ENCODE measurements around the gene MRPS10. TPM values are rescaled to one million over a fixed set of nuclear protein-coding genes. Genes with fewer than 3 reads are reported as not detected.
"Not testable (repeated sequence)": the region's sequence is repeated elsewhere in the genome, so short reads cannot be mapped to it uniquely, and the experiment has no call there.

The MRPS10 gene
- total RNA-seq, 3 donors from 2014 or later: 49.7 to 54.1 (median 52.1) TPM

DNA sequence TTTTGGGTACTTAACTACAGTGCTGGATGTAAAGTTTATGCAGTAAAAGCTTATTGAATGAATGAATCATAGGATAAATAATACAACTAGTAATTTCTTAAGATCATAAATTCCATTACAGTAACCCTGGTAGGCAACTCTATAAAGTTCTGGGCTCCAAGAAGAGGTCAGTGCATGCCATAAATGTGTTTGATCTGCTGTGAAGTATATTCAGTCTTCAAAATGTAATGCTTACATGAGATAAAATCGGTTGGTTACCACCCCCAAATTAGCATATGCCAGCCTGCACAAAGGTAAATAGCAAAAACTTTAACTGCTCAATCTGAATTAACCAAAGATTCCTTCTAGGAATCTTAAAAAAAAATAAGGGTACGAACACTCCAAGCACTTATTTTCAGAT lies 10.1 kb downstream of the MRPS10 start:
- peaks cover 30% of the 10 kb centered on the region for H3K36me3 Mint-ChIP-seq (ENCODE audit: insufficient read depth)
- H3K4me3 Mint-ChIP-seq; DNase-seq; H3K4me1 Mint-ChIP-seq (ENCODE audit: low read depth); H3K27me3 Mint-ChIP-seq (ENCODE audit: low read depth); H3K9me3 Mint-ChIP-seq; ATAC-seq: not testable (repeated sequence)

- H3K36me3 Mint-ChIP-seq (ENCODE audit: insufficient read depth): peaks cover 30% of the 10 kb centered on the region
- no peaks in the 10 kb centered on the region for H3K4me1 Mint-ChIP-seq (ENCODE audit: low read depth)
- H3K27me3 Mint-ChIP-seq (ENCODE audit: low read depth): no peaks in the 10 kb centered on the region
- H3K9me3 Mint-ChIP-seq: peaks cover 3% of the 10 kb centered on the region
- ATAC-seq: no peak
- H3K4me3 Mint-ChIP-seq: no peak overlapping the region
- DNase-seq: no peak
Observed at GRCh38 chr6:42204768-42205282, 12.8 kb downstream of the MRPS10 start.

GRCh38 chr6:42203183-42203582 lies 14.5 kb downstream of the MRPS10 start:
- no peak for DNase-seq
- ATAC-seq: no peak
- Mint-ChIP-seq H3K36me3 (ENCODE audit: insufficient read depth) (peaks cover 24% of the 10 kb centered on the region), H3K4me3 (no peak overlapping the region), H3K4me1 (ENCODE audit: low read depth) (no peaks in the 10 kb centered on the region), H3K9me3 (peaks cover 5% of the 10 kb centered on the region), H3K27me3 (ENCODE audit: low read depth) (no peaks in the 10 kb centered on the region)

GRCh38 chr6:42202131-42202915 lies 15.3 kb downstream of the MRPS10 start:
- peaks cover 17% of the 10 kb centered on the region for H3K36me3 Mint-ChIP-seq (ENCODE audit: insufficient read depth)
- H3K4me3 Mint-ChIP-seq; H3K27me3 Mint-ChIP-seq (ENCODE audit: low read depth); ATAC-seq; H3K9me3 Mint-ChIP-seq; DNase-seq; H3K4me1 Mint-ChIP-seq (ENCODE audit: low read depth): not testable (repeated sequence)

DNA sequence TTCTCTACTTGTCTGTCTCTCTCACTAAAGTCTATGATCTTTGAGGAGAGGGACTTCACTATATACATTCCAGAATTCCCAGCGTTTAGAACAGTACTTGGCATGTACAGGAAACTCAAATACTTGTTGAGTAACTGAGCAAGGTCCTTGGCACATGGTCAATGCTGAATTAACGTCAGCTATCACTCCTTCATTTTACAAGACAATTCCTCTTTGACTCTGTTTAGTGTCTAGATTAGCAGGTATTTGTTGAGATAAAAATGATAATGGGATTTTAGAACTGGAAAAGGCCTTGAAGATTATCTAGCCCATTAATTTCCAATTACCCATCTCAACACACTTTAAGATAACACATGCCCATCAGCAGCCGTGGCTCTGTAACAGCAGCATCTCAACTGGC lies 16.3 kb downstream of the MRPS10 start:
- H3K27me3 Mint-ChIP-seq (ENCODE audit: low read depth): no peaks in the 10 kb centered on the region
- peaks cover 5% of the 10 kb centered on the region for H3K9me3 Mint-ChIP-seq
- ATAC-seq: no peak
- H3K4me3 Mint-ChIP-seq: no peak overlapping the region
- peaks cover 17% of the 10 kb centered on the region for H3K36me3 Mint-ChIP-seq (ENCODE audit: insufficient read depth)
- no peak for DNase-seq
- H3K4me1 Mint-ChIP-seq (ENCODE audit: low read depth): no peaks in the 10 kb centered on the region

DNA sequence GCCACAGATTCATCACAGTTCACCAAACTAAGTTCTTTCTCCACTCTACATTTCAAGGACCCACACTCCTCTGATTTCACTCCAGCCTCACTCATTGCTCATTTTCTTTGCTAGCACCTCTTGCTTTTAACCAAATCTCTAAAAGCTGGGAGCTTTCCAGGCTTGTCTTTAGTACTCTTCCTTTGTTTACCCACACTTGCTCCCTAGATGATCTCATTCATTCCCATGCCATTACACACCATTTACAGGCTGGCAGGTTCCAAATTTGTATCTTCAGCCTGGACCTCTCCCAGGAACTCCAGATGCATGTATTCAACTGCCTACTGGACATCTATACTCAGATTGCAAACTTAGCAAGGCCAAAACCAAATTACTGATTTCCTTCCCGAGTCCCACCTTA lies 17.6 kb downstream of the MRPS10 start:
- peaks cover 5% of the 10 kb centered on the region for H3K9me3 Mint-ChIP-seq
- H3K27me3 Mint-ChIP-seq (ENCODE audit: low read depth): no peaks in the 10 kb centered on the region
- ATAC-seq: no peak

GRCh38 chr6:42199106-42199981 lies 18.3 kb downstream of the MRPS10 start:
- peaks cover 5% of the 10 kb centered on the region for H3K9me3 Mint-ChIP-seq
- ATAC-seq: no peak
- no peak for DNase-seq

More for the DNA sequence above, 17.6 kb downstream of the MRPS10 start:
- DNase-seq: no peak
- Mint-ChIP-seq H3K4me3 (no peak overlapping the region), H3K4me1 (ENCODE audit: low read depth) (no peaks in the 10 kb centered on the region), H3K36me3 (ENCODE audit: insufficient read depth) (peaks cover 13% of the 10 kb centered on the region)

DNA sequence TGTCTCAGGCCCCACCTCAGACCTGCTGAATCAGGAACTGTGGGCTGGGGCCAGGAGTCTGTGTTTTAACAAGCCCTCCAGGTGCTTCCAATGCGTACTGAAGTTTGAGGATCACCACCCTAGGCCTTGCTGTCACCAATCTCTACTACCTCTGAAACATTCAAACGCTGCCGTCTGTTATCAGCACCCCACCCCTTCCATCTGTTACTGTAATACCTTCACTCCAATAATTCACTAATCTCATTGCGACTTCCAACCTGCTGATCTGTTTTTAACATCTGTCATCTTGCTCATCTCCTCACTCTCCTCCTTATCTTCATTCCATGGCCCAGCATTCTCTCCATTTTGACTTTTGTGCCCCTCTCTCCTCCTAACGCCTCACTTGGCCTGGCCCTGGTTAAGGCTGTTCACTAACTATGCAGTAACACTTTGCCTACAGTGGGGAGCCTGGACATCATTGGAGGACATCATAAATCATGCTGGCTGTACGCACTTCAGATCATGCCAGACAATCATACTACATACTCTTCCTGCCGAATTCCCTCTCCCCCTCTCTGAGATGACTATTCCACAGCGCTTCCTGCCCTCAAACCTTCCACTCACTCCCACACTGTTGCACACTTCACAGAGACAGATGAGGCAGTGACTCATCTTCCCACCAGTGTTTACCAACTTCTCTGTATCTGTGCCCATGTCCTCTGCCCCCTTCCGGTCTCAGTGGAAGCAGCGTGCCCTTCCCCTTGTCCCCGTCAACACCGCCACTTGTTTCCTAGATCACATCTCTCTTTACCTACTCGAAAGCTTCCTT lies 19.9 kb downstream of the MRPS10 start:
- H3K4me3 Mint-ChIP-seq: no peak overlapping the region
- ATAC-seq: peak; percentile 73 to 88

More at GRCh38 chr6:42199106-42199981, 18.3 kb downstream of the MRPS10 start:
- H3K4me1 Mint-ChIP-seq (ENCODE audit: low read depth): no peaks in the 10 kb centered on the region
- no peak overlapping the region for H3K4me3 Mint-ChIP-seq
- H3K36me3 Mint-ChIP-seq (ENCODE audit: insufficient read depth): peaks cover 13% of the 10 kb centered on the region
- H3K27me3 Mint-ChIP-seq (ENCODE audit: low read depth): no peaks in the 10 kb centered on the region

DNA sequence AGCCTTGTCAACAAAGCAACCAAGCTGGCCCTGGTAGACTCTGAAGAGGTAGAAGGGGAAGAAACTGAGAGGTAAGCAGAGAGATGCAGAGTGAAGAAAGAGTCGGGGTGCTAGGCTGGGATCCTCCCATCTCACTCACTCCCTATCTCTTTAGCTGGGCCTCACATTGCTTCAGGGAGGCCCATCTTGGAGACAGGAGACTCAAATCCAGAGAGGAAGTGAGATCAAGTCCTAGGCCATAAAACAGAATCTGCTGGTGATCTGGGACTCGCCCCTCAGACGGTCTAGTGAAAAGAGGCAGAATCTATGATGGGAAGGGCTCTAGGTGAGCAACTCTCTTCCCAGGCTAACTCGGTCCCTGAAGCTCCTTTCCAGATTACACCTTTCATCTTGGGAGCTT lies 22.2 kb downstream of the MRPS10 start:
- H3K4me1 Mint-ChIP-seq (ENCODE audit: low read depth): no peaks in the 10 kb centered on the region
- H3K9me3 Mint-ChIP-seq: peaks cover 5% of the 10 kb centered on the region
- DNase-seq (no peak), ATAC-seq (no peak)
- H3K27me3 Mint-ChIP-seq (ENCODE audit: low read depth): no peaks in the 10 kb centered on the region
- H3K4me3 Mint-ChIP-seq: no peak overlapping the region
- H3K36me3 Mint-ChIP-seq (ENCODE audit: insufficient read depth): peaks cover 8% of the 10 kb centered on the region

More for the DNA sequence above, 19.9 kb downstream of the MRPS10 start:
- H3K27me3 Mint-ChIP-seq (ENCODE audit: low read depth): no peaks in the 10 kb centered on the region
- no peaks in the 10 kb centered on the region for H3K4me1 Mint-ChIP-seq (ENCODE audit: low read depth)
- no peak for DNase-seq
- H3K36me3 Mint-ChIP-seq (ENCODE audit: insufficient read depth): peaks cover 13% of the 10 kb centered on the region
- peaks cover 5% of the 10 kb centered on the region for H3K9me3 Mint-ChIP-seq

DNA sequence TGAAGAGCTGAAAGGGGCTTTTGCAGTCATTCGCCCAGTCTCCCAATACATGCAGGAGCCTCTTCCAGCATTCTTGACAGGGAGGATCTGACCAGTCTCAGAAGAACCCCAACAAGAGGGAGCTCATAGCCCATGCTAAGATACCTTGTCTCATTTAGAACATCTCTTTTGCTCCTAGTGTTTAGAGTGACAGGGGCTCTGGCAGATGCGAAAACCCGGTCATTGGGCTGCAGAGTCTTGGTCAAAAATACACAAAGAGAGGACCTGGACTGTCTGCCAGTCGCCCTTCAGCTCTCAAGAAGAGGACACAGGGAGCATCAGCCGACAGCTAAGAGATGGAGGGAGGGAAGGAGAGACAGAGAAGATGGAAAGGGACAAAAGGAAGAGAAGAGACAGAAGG lies 23.6 kb downstream of the MRPS10 start:
- Mint-ChIP-seq H3K4me3 (no peak overlapping the region), H3K9me3 (no peaks in the 10 kb centered on the region)

GRCh38 chr6:42193491-42193894 lies 24.2 kb downstream of the MRPS10 start:
- no peaks in the 10 kb centered on the region for H3K27me3 Mint-ChIP-seq (ENCODE audit: low read depth)
- H3K4me3 Mint-ChIP-seq: no peak overlapping the region

More for the DNA sequence above, 23.6 kb downstream of the MRPS10 start:
- peaks cover 3% of the 10 kb centered on the region for H3K36me3 Mint-ChIP-seq (ENCODE audit: insufficient read depth)
- no peaks in the 10 kb centered on the region for H3K4me1 Mint-ChIP-seq (ENCODE audit: low read depth)
- ATAC-seq (no peak), DNase-seq (no peak)
- H3K27me3 Mint-ChIP-seq (ENCODE audit: low read depth): no peaks in the 10 kb centered on the region

GRCh38 chr6:42192385-42192784 lies 25.3 kb downstream of the MRPS10 start:
- H3K4me3 Mint-ChIP-seq; H3K4me1 Mint-ChIP-seq (ENCODE audit: low read depth); H3K36me3 Mint-ChIP-seq (ENCODE audit: insufficient read depth); H3K27me3 Mint-ChIP-seq (ENCODE audit: low read depth); H3K9me3 Mint-ChIP-seq; ATAC-seq; DNase-seq: not testable (repeated sequence)

More at GRCh38 chr6:42193491-42193894, 24.2 kb downstream of the MRPS10 start:
- H3K36me3 Mint-ChIP-seq (ENCODE audit: insufficient read depth): peaks cover 3% of the 10 kb centered on the region
- H3K4me1 Mint-ChIP-seq (ENCODE audit: low read depth): no peaks in the 10 kb centered on the region
- H3K9me3 Mint-ChIP-seq: no peaks in the 10 kb centered on the region
- ATAC-seq: no peak
- no peak for DNase-seq

- ATAC-seq: no peak
Observed at GRCh38 chr6:42190554-42191183, 27.0 kb downstream of the MRPS10 start.

More at GRCh38 chr6:42190554-42191183, 27.0 kb downstream of the MRPS10 start:
- Mint-ChIP-seq H3K9me3 (no peaks in the 10 kb centered on the region), H3K4me1 (ENCODE audit: low read depth) (no peaks in the 10 kb centered on the region), H3K4me3 (no peak overlapping the region), H3K36me3 (ENCODE audit: insufficient read depth) (peaks cover 3% of the 10 kb centered on the region), H3K27me3 (ENCODE audit: low read depth) (no peaks in the 10 kb centered on the region)
- no peak for DNase-seq

Data from activated T-cell treated with anti-CD3 and anti-CD28 coated beads, Interleukin-2, amount 50 U/mL, for 4 hours (primary cell).